H1 (cell line): ENCODE measurements around the gene DGUOK. TPM values are rescaled to one million over a fixed set of nuclear protein-coding genes. Genes with fewer than 3 reads are reported as not detected.

Experiments used
- POU5F1 ChIP-seq: IDR thresholded peaks from 2 replicates; pipeline ENCODE4 v1.6.1; 2011; ENCODE audit warnings: low read depth, mild to moderate bottlenecking, low read length, moderate library complexity
- TAF1 ChIP-seq: IDR thresholded peaks from 2 replicates; pipeline ENCODE4 v1.6.1; 2011; ENCODE audit warnings: mild to moderate bottlenecking, low read depth, low read length
- polyA plus RNA-seq, 7 experiments: library from polyadenylated mRNA; depleted of rRNA in 3 of 7; stranded (reverse) in 5 of 7; unstranded in 2 of 7; fragments of >200 nt in 5 of 7; fragments of 200-250 nt in 2 of 7; gene quantifications; 1 replicate in 5 of 7; 2 replicates in 1 of 7; 4 replicates in 1 of 7; pipeline versions ENCODE4 v1.2.1 to v1.2.3, GENCODE V29; 2011 to 2013; ENCODE audit warnings: missing spikeins in 2 of 7, mixed read lengths in 2 of 7
- total RNA-seq: library from RNA; stranded (reverse); fragmentation: NEBNext Ultra II Directional; extraction: Animal tissue kit (Norgen Biotek cat#: 25700); gene quantifications from 2 replicates; pipeline ENCODE4 v1.2.1, GENCODE V29; 2021

The DGUOK gene
- total and polyA plus RNA-seq, 2 of the 8 experiments (the other 6 are each of a cell fraction or from before 2014, with no cell fraction given) = 110 to 168 TPM

GRCh38 chr2:73986085-73986681, 59.5 kb downstream of the DGUOK start (continued):
- TF ChIP-seq TAF1 (no peak), POU5F1 (no peak)
